Neural progenitor cell (in vitro differentiated cells): Measurements from ENCODE around the gene TSPOAP1.

ENCODE experiments used
- CTCF ChIP-seq: fragments of 200-600 bp; sonication (generic); IDR thresholded peaks from 2 replicates; pipeline ENCODE4 v1.5.1; 2017; ENCODE audit warnings: antibody characterized with exemption, mild to moderate bottlenecking
- EZH2 ChIP-seq: fragments of 200-600 bp; sonication (generic); IDR thresholded peaks from 2 replicates; pipeline ENCODE4 v1.6.1; 2017; ENCODE audit warnings: antibody characterized with exemption, mild to moderate bottlenecking, moderate library complexity
- EZH2phosphoT487 ChIP-seq: fragments of 200-600 bp; sonication (generic); IDR thresholded peaks from 2 replicates; pipeline ENCODE4 v1.6.1; 2017; ENCODE audit warnings: antibody characterized with exemption

- TF ChIP-seq CTCF: no peak
- no peak for TF ChIP-seq EZH2
- TF ChIP-seq EZH2phosphoT487: no peak
These were observed 47.0 kb downstream of the TSPOAP1 start for GRCh38 chr17:58281511-58282011.
